Activated T-cell treated with anti-CD3 and anti-CD28 coated beads for 48 hours (primary cell): ENCODE measurements around the gene TMF1.
A peak's percentile ranks its signal among the peaks of the same experiment; 100 is the strongest.

Experiments used
- DNase-seq: peaks from one replicate; pipeline ENCODE4 v3.0.0-alpha.2; 2020; ENCODE audit warnings: low read depth

Gene TMF1

GRCh38 chr3:68984011-68984530 lies 68.1 kb downstream of the TMF1 start:
- no peak for DNase-seq

DNA sequence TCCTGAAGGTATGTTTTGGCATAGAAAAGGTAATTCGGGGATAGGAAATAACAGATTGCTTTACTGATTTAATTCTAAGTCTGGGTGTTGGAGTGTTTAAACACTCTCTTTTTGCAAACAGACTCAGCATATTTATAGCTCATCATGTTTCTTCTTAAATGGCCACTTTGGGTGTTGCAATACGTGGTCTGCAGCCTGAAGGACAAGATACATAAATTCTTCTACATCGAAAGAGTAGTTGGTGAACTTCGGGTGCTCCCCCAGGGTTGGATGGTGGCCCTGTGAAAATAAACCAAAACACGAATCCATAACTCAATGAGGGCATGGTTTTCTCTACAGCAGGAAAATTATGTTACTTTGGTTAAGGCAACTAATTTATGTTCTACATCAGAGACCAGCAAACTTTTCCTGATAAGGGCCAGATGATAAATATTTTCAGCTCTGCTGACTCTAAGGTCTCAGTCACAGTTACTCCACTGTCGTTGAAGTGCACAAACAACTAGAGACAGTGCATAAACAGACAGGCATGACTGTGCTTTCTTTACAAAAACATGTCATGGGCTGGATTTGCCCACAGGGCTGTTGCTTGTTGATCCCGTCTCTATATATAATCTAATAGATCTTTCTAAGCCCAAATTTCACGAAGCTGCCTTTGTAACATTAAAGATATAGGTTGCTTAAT lies 74.5 kb downstream of the TMF1 start:
- DNase-seq: no peak

DNA sequence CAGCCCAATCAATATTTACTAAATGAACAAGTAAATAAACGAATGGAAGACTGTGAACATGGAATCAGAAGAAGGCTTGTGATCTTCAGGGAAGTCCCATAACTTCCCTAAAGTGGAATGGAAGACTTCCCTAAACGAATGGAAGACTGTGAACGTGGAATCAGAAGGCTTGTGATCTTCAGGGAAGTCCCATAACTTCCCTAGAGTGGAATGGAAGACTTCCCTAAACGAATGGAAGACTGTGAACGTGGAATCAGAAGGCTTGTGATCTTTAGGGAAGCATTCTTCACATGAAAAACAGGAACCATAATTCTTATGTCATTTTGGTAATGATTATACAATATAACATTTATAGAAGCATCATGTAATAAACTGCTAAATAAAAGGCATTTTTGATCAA lies 77.4 kb downstream of the TMF1 start:
- no peak for DNase-seq

DNA sequence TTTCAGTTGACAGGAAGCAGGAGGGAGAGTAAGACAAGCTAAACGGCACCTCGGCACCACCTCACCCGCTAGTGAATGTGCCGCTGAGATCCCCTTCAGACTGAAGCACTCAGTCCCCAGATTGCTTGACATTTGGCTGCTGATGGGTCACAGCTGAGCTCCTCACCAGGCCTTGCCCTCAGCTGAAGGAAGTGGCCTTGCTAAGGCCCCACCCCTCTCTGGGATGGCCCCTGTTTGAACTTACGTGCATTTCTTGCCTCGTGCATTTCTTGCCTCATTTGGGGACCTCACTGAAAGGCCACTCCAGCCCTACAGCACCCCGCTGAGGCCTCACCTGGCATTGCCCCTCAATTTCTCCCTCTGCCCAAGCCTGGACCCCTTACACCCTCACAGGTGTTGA lies 78.5 kb downstream of the TMF1 start:
- no peak for DNase-seq

DNA sequence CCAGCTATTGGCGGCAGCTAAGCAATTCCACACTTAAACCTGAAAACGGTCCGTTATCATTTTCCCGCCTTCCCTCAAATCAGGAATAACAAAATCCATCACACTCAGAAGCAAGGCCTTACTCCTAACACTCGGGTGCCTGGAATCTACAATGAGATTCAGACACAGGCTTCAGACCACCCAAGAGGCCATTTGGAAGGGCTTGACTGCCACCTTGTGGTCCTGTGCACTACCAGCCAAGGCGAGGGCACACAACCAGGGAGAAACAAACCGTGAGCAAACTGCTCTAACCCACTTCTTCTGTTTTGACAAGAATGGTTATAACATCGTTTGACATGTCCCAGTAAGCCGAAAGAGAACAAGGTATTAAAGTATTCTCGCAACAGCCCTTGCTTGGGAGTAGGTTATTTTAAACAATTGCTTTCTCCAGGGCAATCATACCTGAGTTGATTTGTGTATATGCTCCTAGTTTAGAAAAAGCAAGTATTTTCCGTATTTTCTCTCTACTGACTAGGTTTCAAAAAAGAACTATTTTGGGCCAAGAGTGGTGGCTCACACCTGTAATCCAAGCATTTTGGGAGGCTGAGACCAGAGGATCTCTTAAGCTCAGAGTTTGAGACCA lies 79.7 kb downstream of the TMF1 start:
- DNase-seq: peak; percentile 27
